Keratinocyte (primary cell): ENCODE data around the gene CCL7. TPM values are rescaled to one million over a fixed set of nuclear protein-coding genes. Genes with fewer than 3 reads are reported as not detected.
A peak's percentile ranks its signal among the peaks of the same experiment; 100 is the strongest.

Source experiments
- DNase-seq: peaks from one replicate; pipeline ENCODE4 v3.0.0-alpha.2; 2011; ENCODE audit warnings: low read depth, missing footprints, low spot score
- FAIRE-seq: peaks from 2 replicates; lab custom pipeline; 2011; peaks lifted over from hg19 to GRCh38; lab: Jason Lieb, UNC
- H2AFZ ChIP-seq: 2 replicates; pipeline ENCODE4 v1.6.0; 2012; ENCODE audit warnings: low read length, control low read depth, inconsistent platforms; ENCODE audit not compliant: control insufficient read depth
- H3K27ac ChIP-seq: 2 replicates; pipeline ENCODE4 v1.5.1; 2011; ENCODE audit warnings: low read length; ENCODE audit not compliant: control insufficient read depth, insufficient read depth
- H3K27me3 ChIP-seq: 3 replicates; pipeline ENCODE4 v1.6.0; 2011; ENCODE audit warnings: low read length; ENCODE audit not compliant: control insufficient read depth, insufficient read depth; ENCODE audit errors: extremely low read depth
- H3K36me3 ChIP-seq, 2 experiments: 2 replicates in 1 of 2; 3 replicates in 1 of 2; pipeline ENCODE4 v1.5.1; 2011; ENCODE audit warnings: low read length in 2 of 2, mild to moderate bottlenecking in 1 of 2; ENCODE audit not compliant: control insufficient read depth in 2 of 2, insufficient read depth in 2 of 2; ENCODE audit errors: extremely low read depth in 1 of 2
- H3K4me1 ChIP-seq: 3 replicates; pipeline ENCODE4 v1.5.1; 2011; ENCODE audit warnings: low read length; ENCODE audit not compliant: control insufficient read depth, insufficient read depth; ENCODE audit errors: extremely low read depth
- H3K4me2 ChIP-seq: 3 replicates; pipeline ENCODE4 v1.6.0; 2011; ENCODE audit warnings: low read depth, low read length; ENCODE audit not compliant: control insufficient read depth, insufficient read depth; ENCODE audit errors: extremely low read depth
- H3K4me3 ChIP-seq, 3 experiments: fragments of 200-600 bp in 1 of 3; sonication (generic) in 1 of 3; 2 replicates in 2 of 3; 3 replicates in 1 of 3; pipeline ENCODE4 v1.5.1; 2011 to 2016; ENCODE audit warnings: low read length in 3 of 3, mild to moderate bottlenecking in 3 of 3, control low read depth in 2 of 3, inconsistent platforms in 1 of 3, low read depth in 1 of 3, mixed read lengths in 1 of 3, mixed run types in 1 of 3, moderate library complexity in 1 of 3; ENCODE audit not compliant: control insufficient read depth in 2 of 3, insufficient read depth in 2 of 3; ENCODE audit errors: extremely low read depth in 1 of 3
- H3K79me2 ChIP-seq: 2 replicates; pipeline ENCODE4 v1.6.0; 2012; ENCODE audit warnings: low read length; ENCODE audit not compliant: control insufficient read depth, insufficient read depth
- H3K9ac ChIP-seq: 3 replicates; pipeline ENCODE4 v1.6.0; 2011; ENCODE audit warnings: low read length; ENCODE audit not compliant: control insufficient read depth, insufficient read depth; ENCODE audit errors: extremely low read depth
- H3K9me1 ChIP-seq: 3 replicates; pipeline ENCODE4 v1.6.0; 2011; ENCODE audit warnings: low read length; ENCODE audit not compliant: control insufficient read depth, insufficient read depth; ENCODE audit errors: extremely low read depth
- H3K9me3 ChIP-seq: 2 replicates; pipeline ENCODE4 v1.5.1; 2012; ENCODE audit warnings: low read depth, low read length; ENCODE audit not compliant: control insufficient read depth
- H4K20me1 ChIP-seq: 3 replicates; pipeline ENCODE4 v1.6.0; 2011; ENCODE audit warnings: low read length; ENCODE audit not compliant: control insufficient read depth, insufficient read depth; ENCODE audit errors: extremely low read depth
- EZH2 ChIP-seq: IDR thresholded peaks from one replicate; pipeline ENCODE4 v1.6.1; 2012; ENCODE audit warnings: inconsistent platforms, mild to moderate bottlenecking, low read length, moderate library complexity
- dilution Hi-C: fragments of 300-500 bp; cut with MboI; formaldehyde crosslinking; loops from one replicate; pipeline ENCODE4 v1.7.0; 2020; ENCODE audit warnings: low sequenced_read_pairs; ENCODE audit not compliant: extremely low pct_ligation_motif_present
- polyA plus RNA-seq, 5 experiments: library from polyadenylated mRNA; depleted of rRNA in 3 of 5; stranded (reverse) in 3 of 5; stranded (forward) in 1 of 5; unstranded in 1 of 5; fragments of >200 nt; gene quantifications; 1 replicate in 1 of 5; 2 replicates in 3 of 5; 3 replicates in 1 of 5; pipeline versions ENCODE4 v1.2.1 to v1.2.3, GENCODE V29; 2011 to 2012; ENCODE audit warnings: missing spikeins in 2 of 5, low read depth in 1 of 5, low replicate concordance in 1 of 5
- TF ChIP-seq, protein P1 (sequence below), 3 experiments: IDR thresholded peaks in 1 of 3; conservative IDR thresholded peaks in 1 of 3; optimal IDR thresholded peaks in 1 of 3; 2 replicates in 2 of 3; 3 replicates in 1 of 3; pipeline versions ENCODE3 to v1.5.1; 2011; ENCODE audit warnings: low read length in 3 of 3, mild to moderate bottlenecking in 3 of 3, moderate library complexity in 2 of 3, control low read depth in 1 of 3, inconsistent platforms in 1 of 3; ENCODE audit not compliant: insufficient read depth in 2 of 3; ENCODE audit errors: extremely low read depth in 1 of 3

CCL7 gene
- polyA plus RNA-seq, 1 donor (not counting 4 experiments of a cell fraction or from before 2014, with no cell fraction given): not detected

DNA sequence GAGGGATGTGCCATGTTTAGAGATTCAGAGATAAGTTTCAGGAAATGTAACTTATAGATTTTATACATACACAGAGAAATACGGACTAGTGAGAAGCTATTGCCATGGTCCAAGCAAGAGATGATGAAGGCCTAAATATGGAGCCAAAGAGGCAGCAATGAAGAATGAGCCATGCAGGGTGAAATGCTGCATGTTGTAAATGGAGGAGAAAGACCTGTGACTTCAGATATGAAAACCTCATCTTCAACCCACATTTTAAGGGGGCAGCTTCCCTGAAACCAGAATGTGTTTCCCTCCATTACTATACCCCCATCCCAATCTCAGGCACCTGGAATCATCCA, 12.1 kb upstream of the CCL7 start:
- no peak for DNase-seq
- Histone ChIP-seq H3K79me2 (no peaks in the 10 kb centered on the region), H3K9me3 (no peaks in the 10 kb centered on the region), H3K9ac (no peak overlapping the region), H3K27ac (no peak overlapping the region), H3K4me3 (no peak overlapping the region), H3K27me3 (peaks cover 9% of the 10 kb centered on the region), H2AFZ (no peak overlapping the region), H3K4me2 (no peak overlapping the region), H4K20me1 (no peaks in the 10 kb centered on the region), H3K4me1 (peaks cover 17% of the 10 kb centered on the region), H3K9me1 (no peaks in the 10 kb centered on the region), H3K36me3 (no peaks in the 10 kb centered on the region)
- no peak for TF ChIP-seq EZH2
- TF ChIP-seq, protein P1, sequence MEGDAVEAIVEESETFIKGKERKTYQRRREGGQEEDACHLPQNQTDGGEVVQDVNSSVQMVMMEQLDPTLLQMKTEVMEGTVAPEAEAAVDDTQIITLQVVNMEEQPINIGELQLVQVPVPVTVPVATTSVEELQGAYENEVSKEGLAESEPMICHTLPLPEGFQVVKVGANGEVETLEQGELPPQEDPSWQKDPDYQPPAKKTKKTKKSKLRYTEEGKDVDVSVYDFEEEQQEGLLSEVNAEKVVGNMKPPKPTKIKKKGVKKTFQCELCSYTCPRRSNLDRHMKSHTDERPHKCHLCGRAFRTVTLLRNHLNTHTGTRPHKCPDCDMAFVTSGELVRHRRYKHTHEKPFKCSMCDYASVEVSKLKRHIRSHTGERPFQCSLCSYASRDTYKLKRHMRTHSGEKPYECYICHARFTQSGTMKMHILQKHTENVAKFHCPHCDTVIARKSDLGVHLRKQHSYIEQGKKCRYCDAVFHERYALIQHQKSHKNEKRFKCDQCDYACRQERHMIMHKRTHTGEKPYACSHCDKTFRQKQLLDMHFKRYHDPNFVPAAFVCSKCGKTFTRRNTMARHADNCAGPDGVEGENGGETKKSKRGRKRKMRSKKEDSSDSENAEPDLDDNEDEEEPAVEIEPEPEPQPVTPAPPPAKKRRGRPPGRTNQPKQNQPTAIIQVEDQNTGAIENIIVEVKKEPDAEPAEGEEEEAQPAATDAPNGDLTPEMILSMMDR (optimal IDR thresholded peaks at IDR 0.05 in 1 of 3, IDR thresholded peaks at IDR 0.05 in 1 of 3, conservative IDR thresholded peaks at IDR 0.05 in 1 of 3; ENCODE audit: extremely low read depth in 1 of 3, insufficient read depth in 2 of 3, low read length in 3 of 3): no peak
- FAIRE-seq: no peak
- dilution Hi-C loops: no loop called here

DNA sequence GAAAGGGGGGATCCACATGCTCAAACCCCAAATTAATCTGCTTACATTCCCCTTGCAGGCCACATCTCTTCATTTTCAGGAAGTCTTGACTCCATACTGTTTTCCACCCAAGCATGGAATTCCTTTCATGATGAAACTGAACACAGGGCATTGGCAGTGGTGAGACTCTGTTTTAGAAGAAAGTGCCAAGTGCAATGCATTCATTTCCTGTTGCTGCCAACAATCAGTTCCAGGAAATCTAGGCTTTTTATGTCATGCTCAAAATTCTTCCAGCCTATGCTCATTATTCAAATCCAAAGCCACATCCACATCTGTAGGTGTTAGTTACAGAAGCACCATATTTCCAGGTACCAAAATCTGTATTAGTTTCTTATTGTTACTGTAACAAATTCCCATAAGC, 10.9 kb upstream of the CCL7 start:
- Histone ChIP-seq H2AFZ (no peak overlapping the region), H3K36me3 (no peaks in the 10 kb centered on the region), H3K9ac (no peak overlapping the region), H3K27ac (no peak overlapping the region), H3K79me2 (no peaks in the 10 kb centered on the region), H3K9me3 (no peaks in the 10 kb centered on the region), H3K4me2 (no peak overlapping the region), H4K20me1 (no peaks in the 10 kb centered on the region), H3K4me3 (no peak overlapping the region), H3K9me1 (no peaks in the 10 kb centered on the region), H3K27me3 (peaks cover 9% of the 10 kb centered on the region), H3K4me1 (peaks cover 14% of the 10 kb centered on the region)
- dilution Hi-C loops: no loop called here
- no peak for DNase-seq
- TF ChIP-seq, protein P1 (optimal IDR thresholded peaks at IDR 0.05 in 1 of 3, IDR thresholded peaks at IDR 0.05 in 1 of 3, conservative IDR thresholded peaks at IDR 0.05 in 1 of 3; ENCODE audit: extremely low read depth in 1 of 3, insufficient read depth in 2 of 3, low read length in 3 of 3): no peak
- TF ChIP-seq EZH2: no peak
- FAIRE-seq: peak; percentile 20
